ENCODE results near the gene OSBPL10.

GRCh38 chr3:31943041-31943440 is 38.0 kb downstream of the OSBPL10 start:
- TF ChIP-seq, protein P1, sequence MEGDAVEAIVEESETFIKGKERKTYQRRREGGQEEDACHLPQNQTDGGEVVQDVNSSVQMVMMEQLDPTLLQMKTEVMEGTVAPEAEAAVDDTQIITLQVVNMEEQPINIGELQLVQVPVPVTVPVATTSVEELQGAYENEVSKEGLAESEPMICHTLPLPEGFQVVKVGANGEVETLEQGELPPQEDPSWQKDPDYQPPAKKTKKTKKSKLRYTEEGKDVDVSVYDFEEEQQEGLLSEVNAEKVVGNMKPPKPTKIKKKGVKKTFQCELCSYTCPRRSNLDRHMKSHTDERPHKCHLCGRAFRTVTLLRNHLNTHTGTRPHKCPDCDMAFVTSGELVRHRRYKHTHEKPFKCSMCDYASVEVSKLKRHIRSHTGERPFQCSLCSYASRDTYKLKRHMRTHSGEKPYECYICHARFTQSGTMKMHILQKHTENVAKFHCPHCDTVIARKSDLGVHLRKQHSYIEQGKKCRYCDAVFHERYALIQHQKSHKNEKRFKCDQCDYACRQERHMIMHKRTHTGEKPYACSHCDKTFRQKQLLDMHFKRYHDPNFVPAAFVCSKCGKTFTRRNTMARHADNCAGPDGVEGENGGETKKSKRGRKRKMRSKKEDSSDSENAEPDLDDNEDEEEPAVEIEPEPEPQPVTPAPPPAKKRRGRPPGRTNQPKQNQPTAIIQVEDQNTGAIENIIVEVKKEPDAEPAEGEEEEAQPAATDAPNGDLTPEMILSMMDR (conservative IDR thresholded peaks at IDR 0.05; ENCODE audit: low read depth, low read length) = no peak
- TF ChIP-seq SMC3 (IDR thresholded peaks at IDR 0.05; ENCODE audit: low read depth, low read length) (no peak), RFX5 (IDR thresholded peaks at IDR 0.05; ENCODE audit: low read depth, low read length) (no peak), RAD21 (IDR thresholded peaks at IDR 0.05; ENCODE audit: low read length) (no peak), BHLHE40 (IDR thresholded peaks at IDR 0.05; ENCODE audit: low read depth, low read length) (no peak), USF2 (IDR thresholded peaks at IDR 0.05; ENCODE audit: low read depth, low read length) (no peak)
